Testis (tissue), 2 donors: ENCODE measurements around the gene PLCL1.

Experiments used
- CTCF ChIP-seq, 3 experiments: fragments of 450-650 bp in 2 of 3; fragments of 200-600 bp in 1 of 3; sonication (generic) in 1 of 3; IDR thresholded peaks; one replicate each; pipeline ENCODE4 v1.5.1; 2016 to 2019; ENCODE audit warnings: antibody characterized with exemption in 3 of 3, mild to moderate bottlenecking in 2 of 3, moderate library complexity in 1 of 3
- POLR2A ChIP-seq: fragments of 450-650 bp; IDR thresholded peaks from one replicate; pipeline ENCODE4 v1.6.1; 2017; ENCODE audit warnings: antibody characterized with exemption, mild to moderate bottlenecking, moderate library complexity

- TF ChIP-seq CTCF (IDR thresholded peaks at IDR 0.05), result no peak
- TF ChIP-seq POLR2A, result no peak
Observed at GRCh38 chr2:198016243-198016642, 211.8 kb downstream of the PLCL1 start.
